HEK293 (cell line): Measurements from ENCODE around the gene C3.

Source experiments
- CTCF ChIA-PET: fragments of 350-600 bp; formaldehyde crosslinking; extraction: SDS; loops from one replicate; lab custom pipeline; 2021; ENCODE audit warnings: antibody characterized with exemption; lab: Yijun Ruan, JAX
- POLR2A ChIA-PET: fragments of 300-600 bp; formaldehyde crosslinking; extraction: SDS; loops from one replicate; lab custom pipeline; 2020; ENCODE audit warnings: antibody characterized with exemption, inconsistent platforms; lab: Yijun Ruan, JAX
- H3K27ac ChIP-seq: fragments of 200-500 bp; sonication (Bioruptor generic); 2 replicates; pipeline ENCODE4 v1.5.1; 2014; ENCODE audit warnings: low read depth, low read length, control low read depth, inconsistent platforms; ENCODE audit errors: extremely low read depth
- H3K36me3 ChIP-seq, 2 experiments: fragments of 200-500 bp in 1 of 2; sonication (Bioruptor generic) in 1 of 2; 1 replicate in 1 of 2; 2 replicates in 1 of 2; pipeline ENCODE4 v1.5.1; 2014 to 2017; ENCODE audit warnings: inconsistent platforms in 2 of 2, low read length in 2 of 2; ENCODE audit not compliant: control insufficient read depth in 2 of 2, insufficient read depth in 1 of 2
- H3K4me1 ChIP-seq: fragments of 200-500 bp; sonication (Bioruptor generic); 2 replicates; pipeline ENCODE4 v1.5.1; 2014; ENCODE audit warnings: mild to moderate bottlenecking, low read length, inconsistent platforms; ENCODE audit not compliant: control insufficient read depth, insufficient read depth
- H3K4me3 ChIP-seq: 2 replicates; pipeline ENCODE4 v1.5.1; 2011; ENCODE audit warnings: low read depth, mild to moderate bottlenecking, control low read depth, low read length, moderate library complexity
- H3K9me3 ChIP-seq: fragments of 200-500 bp; sonication (Bioruptor generic); 2 replicates; pipeline ENCODE4 v1.5.1; 2014; ENCODE audit warnings: low read depth, low read length, inconsistent platforms; ENCODE audit not compliant: control insufficient read depth, insufficient read depth
- BCL11A ChIP-seq: fragments of 450-650 bp; formaldehyde crosslinking; IDR thresholded peaks from 2 replicates; pipeline ENCODE4 v1.5.1; 2016; ENCODE audit warnings: low read depth, missing biosample characterization, missing genetic modification characterization
- BCL11B ChIP-seq: fragments of 450-650 bp; formaldehyde crosslinking; IDR thresholded peaks from 2 replicates; pipeline ENCODE4 v1.5.1; 2016; ENCODE audit warnings: low read depth, missing biosample characterization, missing genetic modification characterization
- ELK4 ChIP-seq: IDR thresholded peaks from 2 replicates; pipeline ENCODE4 v1.6.1; 2011; ENCODE audit warnings: mild to moderate bottlenecking, low read depth, low read length, borderline replicate concordance
- PATZ1 ChIP-seq: fragments of 450-650 bp; formaldehyde crosslinking; IDR thresholded peaks from 2 replicates; pipeline ENCODE4 v1.5.1; 2016; ENCODE audit warnings: missing biosample characterization, missing genetic modification characterization
- PRDM10 ChIP-seq: fragments of 450-650 bp; formaldehyde crosslinking; IDR thresholded peaks from 2 replicates; pipeline ENCODE4 v1.5.1; 2016; ENCODE audit warnings: missing biosample characterization, missing genetic modification characterization
- ZBTB20 ChIP-seq: fragments of 450-650 bp; formaldehyde crosslinking; IDR thresholded peaks from 2 replicates; pipeline ENCODE4 v1.5.1; 2016; ENCODE audit warnings: missing biosample characterization, missing genetic modification characterization
- ZBTB7A ChIP-seq: fragments of 450-650 bp; formaldehyde crosslinking; IDR thresholded peaks from 2 replicates; pipeline ENCODE4 v1.5.1; 2016; ENCODE audit warnings: low read depth, missing biosample characterization, missing genetic modification characterization
- ZFP69B ChIP-seq: fragments of 450-650 bp; formaldehyde crosslinking; IDR thresholded peaks from 2 replicates; pipeline ENCODE4 v1.5.1; 2016; ENCODE audit warnings: missing biosample characterization, missing genetic modification characterization
- ZNF121 ChIP-seq: fragments of 450-650 bp; formaldehyde crosslinking; IDR thresholded peaks from 2 replicates; pipeline ENCODE4 v1.5.1; 2016; ENCODE audit warnings: missing biosample characterization, missing genetic modification characterization
- ZNF148 ChIP-seq: fragments of 450-650 bp; formaldehyde crosslinking; IDR thresholded peaks from 2 replicates; pipeline ENCODE4 v1.5.0; 2017; ENCODE audit warnings: missing biosample characterization, missing genetic modification characterization, borderline replicate concordance
- ZNF18 ChIP-seq: fragments of 450-650 bp; formaldehyde crosslinking; IDR thresholded peaks from 2 replicates; pipeline ENCODE4 v1.5.1; 2016; ENCODE audit warnings: missing biosample characterization, missing genetic modification characterization
- ZNF202 ChIP-seq: fragments of 450-650 bp; formaldehyde crosslinking; IDR thresholded peaks from 2 replicates; pipeline ENCODE4 v1.5.1; 2016; ENCODE audit warnings: missing biosample characterization, missing genetic modification characterization, borderline replicate concordance
- ZNF211 ChIP-seq: fragments of 450-650 bp; formaldehyde crosslinking; IDR thresholded peaks from 2 replicates; pipeline ENCODE4 v1.5.1; 2016; ENCODE audit warnings: low read depth, missing biosample characterization, missing genetic modification characterization
- ZNF23 ChIP-seq: fragments of 450-650 bp; formaldehyde crosslinking; IDR thresholded peaks from 2 replicates; pipeline ENCODE4 v1.5.1; 2016; ENCODE audit warnings: missing biosample characterization, missing genetic modification characterization, borderline replicate concordance
- ZNF311 ChIP-seq: fragments of 450-650 bp; formaldehyde crosslinking; IDR thresholded peaks from 2 replicates; pipeline ENCODE4 v1.5.1; 2017; ENCODE audit warnings: missing biosample characterization, missing genetic modification characterization, borderline replicate concordance
- ZNF335 ChIP-seq: fragments of 450-650 bp; formaldehyde crosslinking; conservative IDR thresholded peaks from 2 replicates; pipeline ENCODE4 v1.5.1; 2016; ENCODE audit warnings: missing biosample characterization, missing genetic modification characterization
- ZNF366 ChIP-seq: fragments of 450-650 bp; formaldehyde crosslinking; conservative IDR thresholded peaks from 2 replicates; pipeline ENCODE4 v1.5.1; 2016; ENCODE audit warnings: missing biosample characterization, missing genetic modification characterization
- ZNF473 ChIP-seq: fragments of 450-650 bp; formaldehyde crosslinking; IDR thresholded peaks from 2 replicates; pipeline ENCODE4 v1.5.1; 2017; ENCODE audit warnings: missing biosample characterization, missing genetic modification characterization
- ZNF529 ChIP-seq: fragments of 450-650 bp; formaldehyde crosslinking; IDR thresholded peaks from 2 replicates; pipeline ENCODE4 v1.5.1; 2017; ENCODE audit warnings: missing genetic modification characterization, missing biosample characterization; ENCODE audit not compliant: insufficient replicate concordance
- ZNF610 ChIP-seq: fragments of 450-650 bp; formaldehyde crosslinking; IDR thresholded peaks from 2 replicates; pipeline ENCODE4 v1.5.1; 2016; ENCODE audit warnings: missing biosample characterization, missing genetic modification characterization, borderline replicate concordance
- ZNF623 ChIP-seq: fragments of 450-650 bp; formaldehyde crosslinking; IDR thresholded peaks from 2 replicates; pipeline ENCODE4 v1.5.1; 2016; ENCODE audit warnings: missing biosample characterization, missing genetic modification characterization
- ZNF777 ChIP-seq: fragments of 450-650 bp; formaldehyde crosslinking; IDR thresholded peaks from 2 replicates; pipeline ENCODE4 v1.5.1; 2017; ENCODE audit warnings: missing biosample characterization, missing genetic modification characterization, borderline replicate concordance
- ZSCAN16 ChIP-seq: fragments of 450-650 bp; formaldehyde crosslinking; IDR thresholded peaks from 2 replicates; pipeline ENCODE4 v1.5.1; 2016; ENCODE audit warnings: missing biosample characterization, missing genetic modification characterization
- ZSCAN23 ChIP-seq: fragments of 450-650 bp; formaldehyde crosslinking; IDR thresholded peaks from 2 replicates; pipeline ENCODE4 v1.5.1; 2016; ENCODE audit warnings: missing biosample characterization, missing genetic modification characterization
- ZXDB ChIP-seq: fragments of 450-650 bp; formaldehyde crosslinking; IDR thresholded peaks from 2 replicates; pipeline ENCODE4 v1.5.1; 2016; ENCODE audit warnings: missing biosample characterization, missing genetic modification characterization

The C3 gene

GRCh38 chr19:6738787-6739389 lies 18.4 kb upstream of the C3 start:
- Histone ChIP-seq H3K9me3 (no peaks in the 10 kb centered on the region), H3K27ac (peak overlapping the region; percentile 11; the same call in 1 of the 2 replicates), H3K4me3 (peak overlapping the region; percentile 29), H3K36me3 (peaks cover 0 to 11% of the 10 kb centered on the region in 2 experiments; a peak in 2 of 3 replicates), H3K4me1 (peaks cover 20% of the 10 kb centered on the region)
- ChIA-PET POLR2A (interaction anchor here (0.7 to 1.6 kb wide), 4 partner anchors 23 to 129 kb away, joined by 3 to 6 read pairs (median 4); partner anchors contain the start of gene SH2D3A), CTCF (interaction anchor here (0.6 to 4.8 kb wide), 9 partner anchors 8 to 327 kb away, joined by 3 to 49 read pairs (median 6); partner anchors contain the start of gene SH2D3A)
- TF ChIP-seq ZNF202 (no peak), ZSCAN23 (tag by site-specific recombination) (no peak), ZNF623 (tag by site-specific recombination) (no peak), ZNF610 (no peak), ZNF473 (tag by site-specific recombination) (no peak), ZNF529 (tag by site-specific recombination) (no peak), ZNF311 (no peak), ZNF335 (peak; percentile 86), ZNF211 (no peak), ZFP69B (tag by site-specific recombination) (peak; percentile 56; the same call in 1 of the 2 replicates), ZBTB20 (tag by site-specific recombination) (peak; percentile 79), ZXDB (tag by site-specific recombination) (0 out of 2 replicates have a peak, but pooled peaks have one; percentile 42), ZNF777 (tag by site-specific recombination) (peak; percentile 64; the same call in 1 of the 2 replicates), BCL11A (tag by site-specific recombination) (peak; percentile 25; the same call in 1 of the 2 replicates), ZNF148 (tag by site-specific recombination) (no peak), ZBTB7A (0 out of 2 replicates have a peak, but pooled peaks have one; percentile 50), ZNF23 (tag by site-specific recombination) (no peak), BCL11B (tag by site-specific recombination) (peak; percentile 39; the same call in 1 of the 2 replicates), ELK4 (no peak), ZSCAN16 (tag by site-specific recombination) (no peak), ZNF366 (tag by site-specific recombination) (peak; percentile 64; the same call in 1 of the 2 replicates), ZNF18 (tag by site-specific recombination) (peak; percentile 99), PATZ1 (tag by site-specific recombination) (peak; percentile 28; the same call in 1 of the 2 replicates), ZNF121 (tag by site-specific recombination) (no peak), PRDM10 (tag by site-specific recombination) (peak; percentile 71)
